Spinal cord (tissue), 10 donors: ENCODE data around the gene OBSCN. TPM values are rescaled to one million over a fixed set of nuclear protein-coding genes. Genes with fewer than 3 reads are reported as not detected.

Experiments
- DNase-seq, 6 donors: peaks; one replicate each; pipeline versions ENCODE4 v3.0.0 to v3.0.0-alpha.2; 2013 to 2015; ENCODE audit warnings: low spot score in 6 of 6, low read depth in 4 of 6
- H3K27ac ChIP-seq: one replicate; pipeline ENCODE4 v1.5.1; 2013; ENCODE audit warnings: low read depth, low read length, control low read depth
- H3K27me3 ChIP-seq: one replicate; pipeline ENCODE4 v1.6.1; 2013; ENCODE audit warnings: low read length; ENCODE audit not compliant: control insufficient read depth, insufficient read depth
- H3K36me3 ChIP-seq: one replicate; pipeline ENCODE4 v1.6.1; 2013; ENCODE audit warnings: low read length; ENCODE audit not compliant: control insufficient read depth, insufficient read depth
- H3K4me1 ChIP-seq: one replicate; pipeline ENCODE4 v1.6.1; 2013; ENCODE audit warnings: low read length; ENCODE audit not compliant: control insufficient read depth, insufficient read depth
- H3K4me3 ChIP-seq: one replicate; pipeline ENCODE4 v1.5.1; 2013; ENCODE audit warnings: low read depth, low read length, control low read depth
- H3K9me3 ChIP-seq: one replicate; pipeline ENCODE4 v1.6.1; 2013; ENCODE audit warnings: low read length; ENCODE audit not compliant: control insufficient read depth, insufficient read depth
- WGBS: methylation state at CpG from one replicate; pipeline ENCODE4 v1.1.5; 2013; ENCODE audit warnings: missing lambda C conversion rate; ENCODE audit not compliant: insufficient coverage; 5-methylcytosine and 5-hydroxymethylcytosine counted together
- polyA plus RNA-seq, 2 donors: library from polyadenylated mRNA; unstranded; fragments of 120-200 nt; gene quantifications; one replicate each; pipeline ENCODE4 v1.2.1, GENCODE V29; 2013; ENCODE audit not compliant: insufficient read length in 2 of 2
- total RNA-seq, 2 donors: library from RNA; depleted of rRNA in 1 of 2; stranded (reverse); fragments of 120-200 nt in 1 of 2; fragments of >200 nt in 1 of 2; gene quantifications; one replicate each; pipeline versions ENCODE4 v1.2.3 to v1.2.4, GENCODE V29; 2013 to 2014
- donor health status: healthy.

The OBSCN gene
- total and polyA plus RNA-seq, 4 donors: 13.5 to 27.2 (median 22.0) TPM

- H3K27me3 ChIP-seq: no peaks in the 10 kb centered on the region
- no peak overlapping the region for H3K27ac ChIP-seq
- H3K4me1 ChIP-seq: no peaks in the 10 kb centered on the region
- no peaks in the 10 kb centered on the region for H3K9me3 ChIP-seq
- 89% methylated on average over 8 of the region's 8 CpGs for WGBS
- no peak overlapping the region for H3K4me3 ChIP-seq
- H3K36me3 ChIP-seq: peaks cover 60% of the 10 kb centered on the region
- no peak for DNase-seq
Observed at GRCh38 chr1:228342627-228343190, 134.9 kb downstream of the OBSCN start.

DNA sequence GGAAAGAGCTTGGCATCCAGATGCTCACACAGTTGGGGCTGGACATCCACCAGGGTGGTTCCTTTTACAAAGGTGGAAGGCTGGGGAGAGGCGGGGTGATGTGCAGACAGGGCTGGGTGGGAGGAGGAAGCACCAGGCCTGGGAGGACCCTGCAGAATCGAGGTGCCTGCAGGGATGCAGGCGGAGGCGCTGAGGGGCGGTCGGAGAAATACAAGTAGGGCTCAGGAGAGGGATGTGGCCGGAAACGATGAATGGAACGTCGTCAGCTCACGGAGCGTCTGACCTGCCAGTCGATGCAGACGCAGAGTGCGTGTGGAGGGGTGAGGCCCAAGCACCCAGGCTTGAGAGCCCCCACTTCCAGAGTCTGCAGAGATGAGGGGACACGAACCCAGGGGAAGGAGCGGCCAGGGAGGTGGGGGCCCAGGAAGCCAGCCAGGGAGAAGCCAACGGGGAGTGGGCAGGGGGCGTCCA lies 135.4 kb downstream of the OBSCN start:
- Histone ChIP-seq H3K4me1 (no peaks in the 10 kb centered on the region), H3K36me3 (peaks cover 55% of the 10 kb centered on the region), H3K27ac (no peak overlapping the region), H3K4me3 (no peak overlapping the region), H3K9me3 (no peaks in the 10 kb centered on the region), H3K27me3 (no peaks in the 10 kb centered on the region)
- 91% methylated on average over 18 of the region's 19 CpGs for WGBS
- no peak for DNase-seq

DNA sequence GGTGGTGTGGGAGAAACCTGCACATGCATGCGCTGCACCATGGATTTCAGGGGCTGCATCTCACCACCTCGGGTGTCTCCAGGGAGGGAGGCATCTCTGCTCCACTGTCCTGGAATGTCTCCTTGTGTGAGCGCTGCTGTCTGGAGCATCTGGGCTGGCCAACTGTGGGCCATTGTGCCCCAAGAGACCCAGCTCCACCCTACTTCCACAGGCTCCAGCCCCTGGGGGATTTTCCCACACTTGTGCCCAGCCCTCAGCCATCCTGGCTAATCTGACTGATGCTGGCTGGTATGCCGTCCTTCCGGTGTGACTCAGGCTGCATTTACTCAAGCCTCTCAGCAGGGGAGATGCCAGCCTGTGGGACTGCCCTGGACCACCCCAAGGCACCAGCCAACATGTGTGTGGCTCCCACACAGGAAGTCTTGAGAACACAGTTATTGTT lies 136.8 kb downstream of the OBSCN start:
- peaks cover 46% of the 10 kb centered on the region for H3K36me3 ChIP-seq
- H3K9me3 ChIP-seq: no peaks in the 10 kb centered on the region
- no peaks in the 10 kb centered on the region for H3K4me1 ChIP-seq
- 91% methylated on average over 5 of the region's 5 CpGs for WGBS
- H3K27ac ChIP-seq: no peak overlapping the region
- no peak overlapping the region for H3K4me3 ChIP-seq
- H3K27me3 ChIP-seq: no peaks in the 10 kb centered on the region
- DNase-seq: no peak

- Histone ChIP-seq H3K27me3 (no peaks in the 10 kb centered on the region), H3K9me3 (no peaks in the 10 kb centered on the region), H3K4me1 (no peaks in the 10 kb centered on the region), H3K36me3 (peaks cover 43% of the 10 kb centered on the region), H3K27ac (no peak overlapping the region), H3K4me3 (no peak overlapping the region)
- 94% methylated on average over 16 of the region's 17 CpGs for WGBS
- no peak for DNase-seq
Observed at GRCh38 chr1:228345201-228345930, 137.5 kb downstream of the OBSCN start.

DNA sequence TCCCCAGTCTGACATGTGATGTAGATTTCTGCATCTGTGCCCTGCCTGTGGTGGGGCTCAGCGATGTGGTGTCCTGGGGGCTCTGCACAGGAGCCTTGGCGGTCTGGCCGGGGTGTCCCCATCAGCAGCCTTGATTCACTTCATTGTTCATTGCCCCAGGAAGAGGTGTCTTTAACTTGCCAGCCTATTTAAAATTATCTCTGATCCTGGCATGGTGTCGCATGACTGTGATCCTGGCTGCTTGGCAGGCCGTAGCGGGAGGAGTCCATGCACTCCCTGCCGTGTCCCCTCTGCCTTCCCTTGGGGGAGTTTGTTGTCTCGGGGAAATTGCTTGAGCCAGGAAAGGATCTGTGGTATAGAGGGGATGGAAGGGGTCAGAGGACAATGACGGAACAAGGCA lies 138.9 kb downstream of the OBSCN start:
- 88% methylated on average over 7 of the region's 9 CpGs for WGBS
- Histone ChIP-seq H3K9me3 (no peaks in the 10 kb centered on the region), H3K36me3 (peaks cover 40% of the 10 kb centered on the region), H3K4me1 (no peaks in the 10 kb centered on the region), H3K27me3 (no peaks in the 10 kb centered on the region), H3K4me3 (no peak overlapping the region), H3K27ac (no peak overlapping the region)
- no peak for DNase-seq

- WGBS: 90% methylated on average over 7 of the region's 7 CpGs
- DNase-seq: no peak
- no peaks in the 10 kb centered on the region for H3K4me1 ChIP-seq
- no peak overlapping the region for H3K4me3 ChIP-seq
- H3K36me3 ChIP-seq: peaks cover 39% of the 10 kb centered on the region
- H3K27me3 ChIP-seq: no peaks in the 10 kb centered on the region
- H3K9me3 ChIP-seq: no peaks in the 10 kb centered on the region
- no peak overlapping the region for H3K27ac ChIP-seq
Observed at GRCh38 chr1:228347181-228347580, 139.3 kb downstream of the OBSCN start.

DNA sequence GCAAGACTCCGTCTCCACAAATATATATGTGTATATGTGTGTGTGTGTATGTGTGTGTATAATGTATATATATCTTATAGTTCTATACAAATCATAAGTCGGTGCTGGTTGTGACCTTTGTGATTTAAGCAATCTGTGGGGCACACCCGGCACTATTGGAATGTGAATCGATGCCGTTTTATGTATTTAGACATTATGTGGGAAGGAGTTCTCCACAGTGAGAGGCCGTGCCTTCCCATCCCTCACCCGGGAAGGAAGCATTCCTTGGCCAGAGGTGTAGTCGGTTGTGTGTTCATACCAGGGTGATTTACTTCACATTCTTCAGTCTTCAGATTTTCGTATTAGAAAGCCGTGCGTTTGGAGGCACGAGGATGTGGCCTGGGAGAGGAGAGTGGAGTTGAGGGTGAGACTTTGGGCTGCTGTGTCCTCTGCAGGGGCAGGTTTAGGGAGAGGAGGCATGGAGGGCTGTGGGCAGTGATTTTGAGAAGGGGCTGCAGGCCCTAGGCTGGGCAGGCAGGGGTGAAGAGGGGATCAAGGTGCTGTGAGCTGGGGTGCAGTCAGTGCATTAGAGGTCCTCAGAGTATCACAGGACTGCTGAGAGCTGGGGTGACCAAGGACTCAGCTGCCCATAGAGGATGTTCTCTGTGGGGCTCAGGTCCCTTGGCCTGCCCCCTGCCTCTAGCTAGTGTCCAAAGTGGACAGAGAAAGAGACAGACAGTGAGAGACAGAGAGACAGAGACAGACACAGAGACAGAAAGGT lies 141.0 kb downstream of the OBSCN start:
- H3K4me1 ChIP-seq: no peaks in the 10 kb centered on the region
- WGBS: 92% methylated on average over 5 of the region's 12 CpGs
- H3K27me3 ChIP-seq: no peaks in the 10 kb centered on the region
- no peak overlapping the region for H3K4me3 ChIP-seq
- peaks cover 39% of the 10 kb centered on the region for H3K36me3 ChIP-seq
- no peak for DNase-seq
- H3K9me3 ChIP-seq: no peaks in the 10 kb centered on the region
- H3K27ac ChIP-seq: no peak overlapping the region

DNA sequence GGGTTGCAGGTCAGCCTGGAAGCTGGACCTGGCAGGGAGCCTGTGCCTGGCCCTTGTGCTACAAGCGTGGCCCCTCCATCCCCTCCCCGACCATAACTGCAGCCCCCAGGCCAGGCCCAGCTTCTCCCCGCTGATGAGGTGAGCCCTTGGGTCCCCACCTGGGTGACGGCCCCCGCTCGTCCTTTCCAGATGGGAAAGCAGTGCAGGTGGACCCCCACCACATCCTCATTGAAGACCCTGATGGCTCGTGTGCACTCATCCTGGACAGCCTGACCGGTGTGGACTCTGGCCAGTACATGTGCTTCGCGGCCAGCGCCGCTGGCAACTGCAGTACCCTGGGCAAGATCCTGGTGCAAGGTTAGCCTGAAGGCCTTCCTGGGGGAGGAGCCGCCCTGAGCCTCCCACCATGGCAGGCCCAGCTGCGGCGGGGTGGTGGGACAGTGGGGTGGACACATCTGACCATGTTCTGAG lies 141.9 kb downstream of the OBSCN start:
- Histone ChIP-seq H3K27me3 (no peaks in the 10 kb centered on the region), H3K36me3 (peaks cover 44% of the 10 kb centered on the region), H3K4me1 (no peaks in the 10 kb centered on the region), H3K4me3 (no peak overlapping the region), H3K27ac (no peak overlapping the region), H3K9me3 (no peaks in the 10 kb centered on the region)
- 92% methylated on average over 15 of the region's 15 CpGs for WGBS
- DNase-seq: no peak

DNA sequence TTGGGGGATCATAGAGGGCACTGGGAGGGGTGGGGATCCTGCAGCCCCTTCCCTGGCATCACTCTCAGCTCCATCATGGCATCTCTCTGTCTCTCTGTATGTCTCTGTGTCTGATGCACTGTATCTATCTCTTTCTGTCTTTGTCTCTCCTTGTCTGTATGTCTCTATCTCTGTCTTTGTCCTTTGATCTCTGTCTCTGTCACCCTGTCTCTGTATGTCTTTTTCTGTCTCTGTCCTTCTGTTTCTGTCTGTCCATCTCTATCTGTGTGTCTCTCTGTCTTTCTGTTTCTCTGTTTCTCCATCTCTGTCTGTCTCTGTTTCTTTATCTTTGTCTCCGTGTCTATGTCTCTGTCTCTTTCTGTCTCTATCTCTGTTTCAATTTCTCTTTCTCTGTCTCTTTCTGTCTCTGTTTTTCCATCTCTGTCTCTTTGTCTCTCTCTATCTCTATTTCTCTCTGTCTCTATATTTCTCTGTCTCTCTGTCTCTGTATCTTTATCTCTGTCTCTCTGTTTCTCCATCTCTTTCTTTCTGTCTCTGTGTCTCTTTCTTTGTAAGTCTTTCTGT lies 142.4 kb downstream of the OBSCN start:
- H3K4me1 ChIP-seq: no peaks in the 10 kb centered on the region
- H3K9me3 ChIP-seq: no peaks in the 10 kb centered on the region
- DNase-seq: no peak
- 100% methylated on average over 1 of the region's 1 CpG for WGBS
- no peak overlapping the region for H3K4me3 ChIP-seq
- no peak overlapping the region for H3K27ac ChIP-seq
- H3K27me3 ChIP-seq: no peaks in the 10 kb centered on the region
- H3K36me3 ChIP-seq: peaks cover 40% of the 10 kb centered on the region
